HPDE6-E6E7 (cell line): ENCODE measurements around the gene KRT31.
"Not testable (repeated sequence)": the region's sequence is repeated elsewhere in the genome, so short reads cannot be mapped to it uniquely, and the experiment has no call there.

Source experiments
- DNase-seq: peaks from one replicate; pipeline ENCODE4 v3.0.0; 2011; ENCODE audit warnings: missing footprints; ENCODE audit errors: extremely low spot score

Gene KRT31

DNA sequence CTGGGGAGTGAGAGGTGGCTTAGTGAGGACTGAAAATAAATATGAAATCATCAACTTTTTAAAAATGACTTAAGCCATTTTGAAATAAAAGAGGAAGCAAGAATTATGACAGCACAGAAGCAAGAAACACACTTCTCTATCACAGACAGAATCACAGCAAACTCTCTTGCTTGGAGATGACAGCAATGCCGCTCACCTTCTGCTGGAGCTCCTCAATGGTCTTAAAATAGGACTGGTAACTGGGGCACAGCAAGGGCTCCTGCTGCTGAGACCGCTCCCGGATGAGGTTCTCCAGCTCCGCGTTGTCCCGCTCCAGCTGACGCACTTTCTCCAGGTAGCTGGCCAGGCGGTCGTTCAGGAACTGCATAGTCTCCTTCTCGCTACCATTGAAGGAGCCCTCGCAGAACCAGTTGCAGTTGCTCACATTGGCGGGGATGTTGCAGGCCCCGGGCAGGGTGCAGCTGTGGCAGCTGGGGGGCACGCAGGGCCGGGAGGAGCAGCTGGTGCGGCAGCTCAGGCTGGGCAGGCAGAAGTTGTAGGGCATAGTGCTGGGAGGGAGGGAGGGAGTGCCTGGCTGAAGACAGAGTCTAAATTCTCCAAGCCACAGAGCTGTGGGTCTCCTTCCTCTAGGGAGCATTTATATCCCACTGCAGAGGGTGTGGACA, at the start of gene KRT31:
Gene KRT31 (minus strand): TSS at position 613 of the 665 bp plus-strand sequence. CDS start 69 bp downstream, at position 544.
- DNase-seq: no peak

DNA sequence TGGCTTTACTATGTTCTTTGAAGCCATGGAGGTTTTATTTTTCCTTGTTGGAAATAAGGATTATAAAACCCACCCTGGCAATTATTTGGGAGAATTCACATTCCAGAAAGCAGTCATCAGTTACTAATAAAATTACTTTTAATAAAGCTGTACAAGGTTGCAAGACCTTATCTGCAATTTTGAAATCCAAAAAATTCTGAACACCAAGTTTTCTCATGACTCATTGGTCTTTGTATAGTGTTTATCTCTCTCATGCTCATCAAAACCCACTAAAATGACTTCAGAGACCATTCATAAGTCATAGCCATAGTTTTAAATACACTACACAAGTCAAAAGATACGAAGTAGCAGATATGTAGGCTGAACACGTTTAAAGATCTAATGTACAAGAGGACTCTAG, 49.4 kb upstream of the KRT31 start:
- no peak for DNase-seq

DNA sequence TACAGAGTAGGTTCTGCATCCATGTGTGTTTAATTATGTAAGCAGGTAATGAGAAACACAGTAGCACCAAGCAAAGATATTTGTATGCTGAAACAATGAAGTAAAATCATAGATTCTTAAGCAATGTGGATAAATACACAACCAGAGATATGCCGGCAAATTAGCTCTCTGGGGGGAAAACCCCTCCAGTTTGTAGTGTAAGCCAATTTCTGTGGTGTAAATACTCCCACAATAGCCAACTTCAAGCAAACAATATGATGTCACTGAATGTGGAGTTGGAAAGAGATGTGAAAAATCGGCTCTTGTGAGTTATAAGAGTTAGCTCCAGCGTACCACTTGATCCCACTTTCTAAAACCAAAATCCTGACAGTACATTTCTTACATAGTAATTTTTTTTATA, 47.2 kb upstream of the KRT31 start:
- no peak for DNase-seq

DNA sequence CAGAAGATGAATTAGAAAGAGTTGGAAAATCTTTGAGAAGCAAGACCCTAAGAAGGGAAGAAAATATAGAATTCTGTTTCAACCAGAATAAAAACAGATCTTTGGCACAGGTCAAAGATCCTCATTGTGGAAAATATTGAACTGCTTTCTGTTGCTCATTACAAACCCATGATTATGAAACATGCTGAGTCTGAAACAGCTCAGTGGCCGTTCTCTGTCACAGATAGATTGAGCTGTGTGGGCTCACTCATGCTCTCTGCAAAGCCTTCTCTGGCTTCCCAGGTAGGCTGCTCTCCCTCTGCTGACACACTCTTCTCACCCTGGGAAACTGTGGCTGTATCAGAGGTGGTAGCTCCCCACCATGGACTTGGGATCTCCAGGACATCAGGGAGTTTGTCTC, 46.8 kb upstream of the KRT31 start:
- no peak for DNase-seq

DNA sequence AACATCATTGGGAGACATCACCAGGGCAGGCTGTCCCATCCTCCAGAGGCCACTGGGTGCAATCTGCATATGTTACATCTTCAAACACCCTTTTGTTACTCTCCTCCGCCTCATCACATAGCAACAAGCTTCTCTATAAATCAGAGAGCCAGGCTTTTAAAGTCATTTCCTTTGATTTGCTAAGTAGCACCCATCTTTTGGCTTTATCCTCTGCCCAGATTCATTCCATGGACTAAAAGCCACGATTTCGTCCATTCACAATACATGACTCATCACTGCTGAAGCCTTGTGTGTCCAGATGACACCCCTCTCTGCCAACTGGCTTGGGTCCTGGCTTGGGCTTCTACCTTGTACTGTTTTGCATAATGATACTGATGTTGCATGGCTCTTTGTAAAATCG, 45.3 kb upstream of the KRT31 start:
- no peak for DNase-seq

DNA sequence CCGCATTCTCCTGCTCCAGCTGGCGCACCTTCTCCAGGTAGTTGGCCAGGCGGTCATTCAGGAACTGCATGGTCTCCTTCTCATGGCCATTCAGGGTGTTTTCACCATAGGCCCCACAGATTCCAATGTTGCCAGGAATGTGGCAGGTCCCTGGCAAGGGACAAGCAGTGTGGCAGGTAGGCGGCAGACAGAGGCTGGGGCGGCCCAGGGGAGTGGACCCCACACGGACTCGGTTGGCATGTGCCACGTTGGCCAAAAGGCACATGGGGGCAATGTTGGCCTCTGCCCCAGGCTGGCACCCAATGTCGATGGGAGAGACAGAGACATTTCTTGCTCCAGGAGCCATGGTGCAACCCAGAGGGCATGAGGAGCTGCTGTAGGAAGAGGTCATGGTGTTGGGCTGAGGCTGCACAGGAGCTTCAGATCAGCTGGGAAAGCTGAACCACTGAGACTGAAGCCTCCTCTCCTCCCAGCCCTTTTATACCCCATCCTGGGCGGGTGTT, 43.2 kb upstream of the KRT31 start, which contains the start of gene KRT38:
Gene KRT38 (minus strand): TSS at position 453 of the 503 bp plus-strand sequence. CDS start 62 bp downstream, at position 391.
- DNase-seq: no peak

DNA sequence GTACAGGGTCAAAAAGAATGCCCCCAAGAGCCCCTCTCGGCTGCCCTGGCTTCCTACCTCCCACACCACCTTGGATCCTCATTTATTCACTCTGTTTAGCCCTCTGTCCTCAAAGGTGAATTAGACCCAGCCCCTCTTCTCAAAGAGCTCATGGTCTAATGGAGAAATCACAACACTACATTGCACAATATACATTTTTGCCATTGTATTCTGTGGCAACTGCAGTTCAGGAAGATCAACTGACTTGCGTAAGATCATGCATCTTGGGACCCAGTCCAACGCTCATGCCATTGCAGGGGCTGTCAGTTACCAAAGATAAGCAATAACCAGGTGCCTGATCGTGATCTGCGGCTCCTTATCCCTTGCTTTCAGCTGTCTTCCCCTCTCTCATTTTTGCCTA, 42.0 kb upstream of the KRT31 start:
- DNase-seq: no peak

DNA sequence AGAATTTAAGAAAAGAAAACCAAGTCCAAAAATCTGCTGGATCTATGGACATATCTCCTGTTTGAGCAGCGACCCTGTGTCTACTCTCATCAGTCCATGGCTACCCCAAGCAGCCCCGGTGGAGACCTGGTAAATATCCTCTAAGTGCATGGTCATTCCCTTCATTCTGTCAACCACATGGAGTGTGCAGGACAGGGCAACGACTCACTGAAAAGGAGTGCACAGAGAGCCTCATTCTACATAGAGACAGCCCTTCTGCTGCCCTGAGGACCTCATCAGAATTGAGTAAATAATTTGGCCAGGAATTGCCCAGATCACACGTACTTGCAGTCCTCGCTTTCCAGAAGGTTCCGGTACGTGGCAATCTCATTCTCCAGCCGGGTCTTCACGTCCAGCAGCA, 40.4 kb upstream of the KRT31 start:
- no peak for DNase-seq

DNA sequence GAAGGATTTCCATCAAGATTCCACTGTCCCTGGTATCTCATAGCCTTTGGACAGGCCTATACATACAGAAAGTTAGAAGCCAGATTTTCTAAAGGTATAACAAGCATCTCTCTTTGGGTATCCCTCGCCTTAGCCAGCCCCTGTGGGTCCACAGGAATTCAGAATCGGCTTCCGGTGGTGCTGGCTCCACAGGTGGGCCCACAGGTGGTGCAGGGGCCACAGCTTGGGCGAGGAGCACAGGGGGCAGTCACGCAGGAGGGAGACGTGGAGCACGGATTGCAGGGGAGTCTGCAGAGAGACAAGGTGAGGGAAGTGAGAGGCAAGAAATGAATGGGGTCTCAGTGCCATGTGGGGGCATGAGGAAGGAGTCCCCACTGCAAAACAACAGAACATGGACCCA, 39.8 kb upstream of the KRT31 start:
- no peak for DNase-seq

DNA sequence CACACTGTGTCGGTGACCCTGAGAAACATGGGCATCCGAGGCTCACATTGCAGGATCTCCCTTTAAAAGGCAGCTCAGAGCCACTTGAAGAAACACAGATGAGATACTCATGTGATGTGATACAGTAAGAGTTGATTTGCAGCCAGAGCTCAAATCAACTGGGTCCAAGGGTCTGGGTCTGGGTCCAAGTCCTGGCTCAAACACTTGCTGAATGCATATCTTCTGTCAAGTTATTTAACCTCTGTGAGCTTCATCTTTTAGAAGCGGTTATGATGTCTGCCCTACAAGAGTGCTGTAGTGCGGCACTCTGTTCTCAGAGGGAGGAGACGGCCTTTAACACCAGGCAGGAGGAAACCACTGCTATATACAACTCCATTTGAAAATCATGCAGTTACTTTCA, 37.0 kb upstream of the KRT31 start:
- no peak for DNase-seq

DNA sequence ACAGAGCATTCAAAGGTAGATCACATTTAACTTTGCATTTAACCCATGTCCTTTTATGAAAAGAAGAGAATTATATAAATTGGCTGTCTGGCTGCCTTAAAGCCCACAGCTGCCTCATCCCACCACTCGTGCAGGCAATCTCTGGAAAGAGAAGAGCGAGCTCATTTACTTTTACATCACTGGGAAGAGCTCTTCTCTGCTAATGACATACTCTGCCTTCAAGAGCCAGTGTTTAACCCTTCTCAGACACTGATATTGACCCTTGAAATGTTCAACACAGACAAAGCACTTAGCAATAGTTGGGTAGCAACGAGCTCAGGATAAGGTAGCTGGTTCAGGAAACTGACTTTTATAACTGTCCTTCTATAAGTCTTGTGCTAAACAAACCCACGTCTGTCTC, 36.6 kb upstream of the KRT31 start:
- DNase-seq: no peak

DNA sequence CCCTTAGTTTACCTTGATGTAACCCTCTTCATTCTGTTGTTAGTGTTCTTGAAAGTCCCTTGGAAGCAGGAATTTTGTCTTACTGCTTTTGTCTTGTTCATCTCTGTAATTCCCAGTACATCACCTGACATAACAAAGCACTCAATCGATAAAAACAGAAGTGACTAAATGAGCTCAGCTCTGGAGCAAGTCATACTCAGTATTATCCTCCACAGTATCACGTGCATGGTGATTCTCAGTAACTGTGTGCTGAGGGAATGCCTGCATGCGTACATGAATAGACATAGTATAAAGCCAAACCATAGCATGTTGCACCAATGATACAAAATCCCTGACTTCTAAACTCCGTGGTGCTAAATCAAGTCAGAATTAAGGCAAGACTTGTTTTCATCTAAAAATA, 36.2 kb upstream of the KRT31 start:
- no peak for DNase-seq

DNA sequence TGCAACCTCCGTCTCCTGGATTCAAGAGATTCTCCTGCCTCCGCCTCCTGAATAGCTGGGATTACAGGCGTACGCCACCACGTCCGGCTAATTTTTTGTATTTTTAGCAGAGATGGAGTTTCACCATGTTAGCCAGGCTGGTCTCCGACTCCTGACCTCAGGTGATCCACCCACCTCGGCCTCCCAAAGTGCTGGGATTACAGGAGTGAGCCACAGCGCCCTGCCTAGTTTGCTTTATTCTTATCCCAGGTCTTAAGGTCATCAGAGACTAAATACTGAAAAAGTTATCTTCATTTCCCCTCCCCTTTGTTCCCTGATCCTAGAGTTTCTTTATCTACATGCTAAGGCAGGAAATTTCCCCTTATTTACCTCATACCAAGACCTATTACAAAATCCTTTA, 33.0 kb upstream of the KRT31 start:
- DNase-seq: not testable (repeated sequence)

DNA sequence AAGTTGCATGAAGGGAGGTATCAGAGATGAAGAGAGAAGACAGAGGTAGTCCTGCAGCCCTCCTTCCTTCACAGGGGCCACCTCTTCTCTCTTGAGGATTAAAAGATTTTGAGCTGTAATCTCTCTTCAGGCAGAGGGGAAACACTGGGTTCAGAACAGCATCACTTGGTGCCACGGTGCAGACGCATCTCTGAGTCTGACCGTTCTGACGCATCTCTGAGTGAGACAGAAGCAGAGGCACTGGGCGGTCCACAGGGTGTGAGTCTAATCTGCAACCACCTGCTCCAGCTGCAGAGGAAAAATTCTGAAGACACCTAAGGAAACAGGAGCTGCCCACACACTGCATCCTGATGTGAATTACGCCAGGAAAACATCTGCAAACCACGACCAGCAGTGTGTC, 32.3 kb upstream of the KRT31 start:
- no peak for DNase-seq

DNA sequence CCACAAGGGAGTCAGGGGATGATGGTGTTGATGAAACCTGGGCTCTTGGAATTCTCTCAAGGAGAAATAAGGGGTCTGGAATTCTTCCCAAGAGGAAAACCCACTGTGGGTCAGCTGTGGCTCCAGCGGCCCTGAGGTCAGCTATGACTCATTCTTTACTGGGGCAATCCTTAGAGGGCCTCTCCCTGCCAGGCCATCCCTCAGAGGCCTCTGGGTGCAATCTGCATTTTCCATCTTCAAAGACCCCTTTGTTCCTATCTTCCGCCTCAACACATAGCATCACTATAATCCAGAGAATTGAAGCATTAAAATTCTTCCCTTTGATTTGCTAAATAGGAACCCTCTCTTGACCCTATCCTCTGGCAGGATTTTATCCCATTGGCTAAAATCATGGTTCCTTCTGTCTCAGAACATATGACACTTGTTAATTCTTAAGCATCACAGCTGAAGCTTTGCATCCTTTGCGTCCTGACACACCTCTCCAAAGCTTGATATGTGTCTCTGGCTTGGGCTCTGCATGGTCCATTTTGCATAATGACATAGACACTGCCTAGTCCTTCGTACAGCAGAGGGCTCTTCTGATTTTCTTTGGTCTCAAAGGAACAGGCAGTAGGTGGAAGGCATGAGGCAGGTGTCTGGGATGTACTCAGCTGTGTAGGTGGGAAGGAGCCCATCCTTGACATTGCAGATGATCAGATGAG, 31.3 kb upstream of the KRT31 start:
- DNase-seq: no peak

DNA sequence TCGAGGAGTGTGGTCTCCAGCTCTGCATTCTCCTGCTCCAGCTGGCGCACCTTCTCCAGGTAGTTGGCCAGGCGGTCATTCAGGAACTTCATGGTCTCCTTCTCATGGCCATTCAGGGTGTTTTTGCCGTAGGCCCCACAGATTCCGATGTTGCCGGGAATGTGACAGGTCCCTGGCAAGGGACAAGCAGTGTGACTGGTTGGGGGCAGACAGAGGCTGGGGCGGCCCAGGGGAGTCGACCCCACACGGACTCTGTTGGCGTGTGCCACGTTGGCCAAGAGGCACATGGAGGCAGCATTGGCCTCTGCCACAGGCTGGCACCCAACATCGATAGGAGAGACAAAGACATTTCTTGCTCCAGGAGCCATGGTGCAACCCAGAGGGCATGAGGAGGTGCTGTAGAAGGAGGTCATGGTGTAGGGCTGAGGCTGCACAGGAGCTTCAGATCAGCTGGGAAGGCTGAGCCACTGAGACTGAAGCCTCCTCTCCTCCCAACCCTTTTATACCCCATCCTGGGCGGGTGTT, 26.8 kb upstream of the KRT31 start, which contains the start of gene KRT37:
Gene KRT37 (minus strand): TSS at position 475 of the 525 bp plus-strand sequence. CDS start 62 bp downstream, at position 413.
- DNase-seq: no peak

DNA sequence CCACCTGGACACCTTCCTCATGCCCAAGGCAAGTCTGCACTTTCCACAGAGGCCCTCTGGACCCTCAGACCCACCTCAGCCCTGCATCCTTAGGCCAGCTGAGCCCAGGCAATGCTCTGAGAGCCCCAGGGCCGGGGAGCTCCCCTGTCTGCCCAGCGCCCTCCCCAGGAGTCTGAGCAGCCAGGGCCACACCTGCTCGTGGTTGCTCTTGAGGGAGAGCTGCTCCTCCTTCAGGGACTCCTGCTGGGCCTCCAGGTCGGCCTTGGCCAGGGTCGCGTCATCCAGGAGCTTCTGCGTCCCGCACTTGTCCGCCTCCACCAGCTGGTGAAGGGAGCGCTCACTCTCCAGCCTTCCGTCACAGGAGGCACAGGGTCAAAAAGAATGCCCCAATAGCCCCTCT, 25.2 kb upstream of the KRT31 start:
- DNase-seq: not testable (repeated sequence)

DNA sequence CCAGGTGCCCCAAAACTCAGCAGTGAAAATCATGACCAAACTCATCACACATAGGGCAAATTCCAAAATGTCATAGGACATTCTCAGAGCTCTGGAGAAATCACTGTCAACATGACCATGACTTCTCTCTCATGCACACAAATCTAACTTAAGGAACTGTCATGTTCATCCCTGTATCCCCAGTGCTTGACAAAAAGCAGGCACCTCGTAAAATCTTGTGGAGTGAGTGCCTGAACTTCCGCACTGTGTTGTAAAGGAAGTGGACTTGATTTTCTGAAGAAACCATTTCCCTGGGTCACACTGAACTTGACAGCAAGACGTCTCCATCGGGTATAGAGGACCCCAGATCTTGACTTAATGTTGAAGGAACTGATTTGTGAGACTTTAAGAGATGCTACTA, 24.2 kb upstream of the KRT31 start:
- no peak for DNase-seq

DNA sequence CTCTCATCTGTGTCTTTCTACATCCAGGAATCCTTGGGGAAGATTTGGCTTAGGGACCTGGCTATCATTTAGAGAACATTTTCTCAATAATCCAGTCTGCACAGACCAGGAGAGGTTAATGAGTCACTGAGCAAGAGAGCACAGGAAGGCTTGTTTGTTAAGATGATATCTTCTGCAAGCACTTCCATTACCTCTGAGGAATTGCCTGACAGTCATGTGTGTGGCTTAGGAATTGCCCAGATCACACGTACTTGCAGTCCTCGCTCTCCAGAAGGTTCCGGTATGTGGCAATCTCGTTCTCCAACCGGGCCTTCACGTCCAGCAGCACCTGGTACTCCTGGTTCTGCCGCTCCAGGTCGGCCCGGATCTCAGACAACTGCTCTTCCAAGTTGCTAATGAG, 23.7 kb upstream of the KRT31 start:
- DNase-seq: peak; percentile 64

DNA sequence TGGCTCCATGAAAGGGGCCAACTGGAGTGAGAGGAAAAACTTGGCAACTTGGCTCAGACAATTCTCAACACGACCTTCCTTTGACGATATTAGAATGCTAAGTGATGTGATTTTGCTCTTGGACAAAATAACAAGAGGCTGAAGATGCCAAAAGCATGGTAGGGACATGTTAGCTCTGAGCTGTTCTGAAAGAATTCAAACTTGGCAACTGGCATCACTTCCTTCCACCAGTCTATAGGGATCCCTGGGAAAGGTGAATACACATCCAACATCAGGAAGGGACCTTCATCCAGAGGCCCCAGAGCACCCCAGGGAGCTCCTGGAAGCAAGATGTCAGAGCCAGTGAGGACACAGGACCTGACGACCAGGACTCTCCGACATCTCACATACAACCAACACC, 22.7 kb upstream of the KRT31 start:
- no peak for DNase-seq

DNA sequence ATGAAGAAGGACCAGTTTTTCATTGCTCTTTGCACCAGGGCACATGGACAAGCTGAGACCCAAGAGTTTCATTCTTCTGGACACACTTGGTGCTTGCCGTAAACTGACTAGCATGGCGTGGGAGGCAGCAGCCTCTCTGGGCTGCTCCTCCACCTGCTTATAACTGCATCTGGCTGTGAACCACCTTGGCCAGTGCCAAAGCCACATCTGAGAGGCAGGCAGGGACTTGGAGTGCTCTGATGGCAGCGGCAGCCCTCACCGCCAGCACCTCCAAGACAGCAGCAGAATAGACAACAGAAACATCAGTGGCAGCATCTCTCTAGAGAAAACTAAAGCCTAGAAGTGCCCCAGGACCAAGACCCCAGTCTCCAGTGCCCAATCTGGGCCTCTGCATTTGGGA, 22.3 kb upstream of the KRT31 start:
- no peak for DNase-seq

DNA sequence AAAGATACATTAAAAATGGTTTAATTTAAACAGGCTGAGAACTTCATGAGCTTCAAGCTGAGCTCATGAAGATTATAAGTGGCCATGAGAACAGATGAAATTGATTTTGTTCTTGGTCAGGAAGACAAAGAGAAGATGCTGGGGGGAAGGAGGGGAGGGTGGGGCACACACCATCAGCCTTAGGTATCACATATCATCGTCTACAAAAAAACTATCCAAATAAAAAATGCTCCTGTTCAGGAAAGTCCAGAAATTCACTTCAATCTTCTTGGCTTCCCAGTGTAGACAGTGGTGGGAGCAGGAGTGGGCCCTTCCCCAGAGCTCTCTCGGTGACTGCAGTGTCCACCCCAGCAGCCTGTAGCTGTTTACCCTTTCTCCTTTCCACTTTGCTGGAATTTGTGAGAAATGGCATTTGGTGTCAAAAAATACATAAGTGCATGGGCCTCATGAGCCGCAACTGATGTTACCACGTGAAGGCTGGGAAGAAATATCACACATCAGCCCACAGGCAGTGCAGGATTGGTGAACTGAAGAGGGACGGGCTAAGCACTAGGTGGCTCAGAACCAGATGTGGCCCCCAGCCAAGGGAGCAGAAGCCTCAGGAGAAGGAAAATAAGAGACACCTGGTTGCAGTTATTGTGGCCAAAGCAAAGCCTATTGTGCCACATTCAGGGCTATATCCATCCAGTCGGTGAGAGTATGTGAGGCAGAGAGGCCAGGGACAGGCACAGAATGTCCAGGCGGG, 20.9 kb upstream of the KRT31 start:
- DNase-seq: no peak
